Inferior parietal cortex (tissue), 1 donor: ENCODE data around the gene UVRAG.
"Not testable (repeated sequence)": the region's sequence is repeated elsewhere in the genome, so short reads cannot be mapped to it uniquely, and the experiment has no call there.

Experiments used
- DNase-seq: peaks from one replicate; pipeline ENCODE4 v3.0.0-alpha.2; 2016; ENCODE audit errors: extremely low spot score

Gene UVRAG

GRCh38 chr11:76013526-76013925 is 198.5 kb downstream of the UVRAG start:
- DNase-seq, result no peak

- no peak for DNase-seq
These were observed 208.4 kb downstream of the UVRAG start for GRCh38 chr11:76023236-76024068.

- no peak for DNase-seq
These were observed 210.1 kb downstream of the UVRAG start for GRCh38 chr11:76025068-76025467.

DNA sequence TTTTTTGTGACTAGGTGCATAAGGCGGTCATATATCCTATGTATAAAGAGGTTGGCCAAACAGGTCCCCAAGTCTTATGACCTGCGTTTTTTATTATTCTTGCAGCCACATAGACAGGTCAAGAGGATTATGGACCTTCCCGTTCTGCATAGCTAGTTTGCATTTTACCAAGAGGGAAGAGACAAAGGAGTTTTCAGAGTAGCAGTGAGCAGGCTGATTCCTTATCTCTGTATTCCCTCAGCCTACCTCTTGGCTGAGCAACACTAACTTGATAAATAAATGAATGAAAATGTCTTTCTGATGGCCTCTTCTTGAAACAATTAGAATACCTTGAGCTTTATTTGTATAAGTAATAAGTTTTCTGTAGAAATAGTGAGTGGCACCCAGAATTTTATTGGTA is 210.8 kb downstream of the UVRAG start:
- DNase-seq, result no peak

DNA sequence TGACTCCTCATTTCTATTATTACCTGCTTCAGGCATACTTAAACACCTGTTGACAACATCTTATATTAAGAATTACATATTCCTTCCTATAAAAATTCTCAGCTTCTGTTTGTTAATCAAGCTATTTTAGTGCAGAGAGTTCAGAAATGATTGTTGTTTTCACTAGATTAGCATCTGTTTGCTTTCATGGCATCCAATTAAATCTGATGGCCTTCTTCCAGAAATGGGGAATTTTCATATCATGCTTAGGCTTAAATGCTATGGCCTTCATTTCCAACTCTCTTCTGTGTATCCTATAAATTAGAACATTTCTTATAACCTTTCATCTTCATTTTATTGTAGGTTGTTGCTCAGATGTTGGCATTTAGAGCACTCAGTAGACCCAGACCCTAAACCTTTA is 211.3 kb downstream of the UVRAG start:
- no peak for DNase-seq

GRCh38 chr11:76026862-76027261 is 211.9 kb downstream of the UVRAG start:
- DNase-seq, result no peak

DNA sequence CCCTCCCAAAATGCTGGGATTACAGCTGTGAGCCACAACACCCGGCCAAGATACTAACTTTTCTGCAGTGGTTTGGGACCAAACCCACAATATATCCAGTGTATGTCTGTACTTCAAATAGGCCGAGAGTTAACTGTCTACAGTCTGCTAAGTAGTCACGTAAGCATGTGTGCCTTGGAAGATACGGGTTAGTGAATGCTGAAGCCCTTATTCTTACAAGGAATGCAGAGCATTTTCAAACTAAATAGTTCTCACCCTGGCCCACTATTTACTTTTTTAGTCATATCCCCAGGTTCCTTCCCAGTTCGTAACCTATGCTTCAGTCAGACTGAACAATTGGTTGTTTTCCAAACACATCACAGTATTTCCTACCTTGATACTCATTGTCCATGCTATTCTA is 215.3 kb downstream of the UVRAG start:
- no peak for DNase-seq

- no peak for DNase-seq
These were observed 216.1 kb downstream of the UVRAG start for GRCh38 chr11:76030968-76031590.

DNA sequence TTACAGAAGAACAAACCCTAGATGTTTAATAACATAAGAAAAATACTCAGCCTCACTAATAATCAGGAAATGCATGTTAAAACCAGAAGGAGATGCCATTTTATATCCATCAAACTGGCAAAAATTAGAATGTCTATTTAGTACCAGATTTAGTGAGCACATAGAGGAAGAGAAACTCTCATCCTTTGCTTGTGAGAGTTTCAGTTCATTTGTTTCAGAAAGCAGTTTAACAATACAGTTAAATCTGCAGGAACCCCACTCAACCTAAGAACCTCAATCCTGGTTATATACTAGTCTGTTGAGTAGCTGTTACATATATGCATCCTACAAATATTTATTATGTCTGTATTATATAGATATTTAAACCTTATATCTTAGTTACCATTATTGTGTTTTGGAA is 218.7 kb downstream of the UVRAG start:
- no peak for DNase-seq

GRCh38 chr11:76035020-76035419 is 220.0 kb downstream of the UVRAG start:
- DNase-seq, result no peak

DNA sequence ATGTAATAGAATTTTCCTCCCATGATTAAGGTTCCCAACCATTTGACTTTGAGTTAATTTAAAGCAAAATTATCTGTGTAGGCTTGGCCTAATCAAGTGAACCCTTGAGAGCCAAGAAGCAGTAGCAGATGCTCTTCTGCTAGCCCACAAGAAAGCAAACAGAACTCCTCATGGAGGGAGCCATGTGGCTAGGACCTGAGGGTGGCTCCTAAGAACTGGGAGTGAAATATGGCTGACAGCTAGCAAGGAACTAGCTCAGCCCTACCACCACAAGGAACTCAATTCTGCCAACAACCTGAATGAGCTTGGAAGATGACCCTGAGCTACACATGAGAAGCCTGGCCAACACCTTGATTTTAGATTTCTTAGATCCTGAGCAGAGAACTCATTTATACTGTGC is 223.6 kb downstream of the UVRAG start:
- DNase-seq, result no peak

DNA sequence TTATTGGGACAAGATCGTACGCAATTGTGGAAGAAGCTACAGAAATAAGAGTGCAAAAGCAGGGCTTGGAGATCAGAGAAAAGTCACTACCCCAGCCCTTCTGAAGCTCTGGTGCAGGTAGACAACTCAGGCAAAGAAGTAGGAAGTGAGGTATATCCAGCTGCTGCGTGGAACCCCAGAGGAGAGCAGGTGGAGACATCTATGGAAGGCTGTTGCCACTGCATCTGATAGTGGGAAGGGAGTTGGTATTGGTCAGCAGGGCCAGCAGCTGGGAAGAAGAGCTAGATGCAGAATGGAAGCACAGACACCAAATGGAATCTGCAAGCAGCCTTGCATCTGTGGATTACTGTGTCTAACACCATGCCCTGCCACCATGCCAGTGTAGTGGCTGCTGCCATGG is 226.2 kb downstream of the UVRAG start:
- DNase-seq, result no peak

DNA sequence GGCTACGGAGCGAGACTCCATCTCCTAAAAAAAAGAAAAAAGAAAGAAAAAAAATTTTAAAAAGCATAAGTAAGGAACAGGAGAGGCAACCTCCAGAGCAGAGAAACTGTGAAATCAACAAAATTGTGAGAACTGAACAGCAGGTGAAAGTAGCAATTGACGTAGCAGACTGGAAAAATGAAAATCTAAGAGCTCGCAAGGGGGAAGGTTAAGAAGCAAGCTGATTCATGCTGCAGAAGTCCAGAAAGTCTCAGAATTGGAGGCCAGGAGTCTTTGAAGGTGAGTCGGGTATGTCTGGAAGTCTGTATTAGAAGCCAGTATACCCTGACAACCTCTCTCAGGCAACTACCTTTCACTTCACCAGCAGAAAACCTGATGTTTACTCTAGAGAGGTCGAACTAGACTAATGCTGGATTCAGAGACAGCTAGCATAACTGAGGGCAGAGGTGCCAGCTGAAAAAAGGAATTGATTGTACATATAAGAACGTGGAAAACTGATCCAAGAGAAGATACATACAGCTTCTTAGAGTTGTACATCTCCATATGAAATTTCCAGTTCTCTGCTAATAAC is 229.8 kb downstream of the UVRAG start:
- DNase-seq, result no peak

DNA sequence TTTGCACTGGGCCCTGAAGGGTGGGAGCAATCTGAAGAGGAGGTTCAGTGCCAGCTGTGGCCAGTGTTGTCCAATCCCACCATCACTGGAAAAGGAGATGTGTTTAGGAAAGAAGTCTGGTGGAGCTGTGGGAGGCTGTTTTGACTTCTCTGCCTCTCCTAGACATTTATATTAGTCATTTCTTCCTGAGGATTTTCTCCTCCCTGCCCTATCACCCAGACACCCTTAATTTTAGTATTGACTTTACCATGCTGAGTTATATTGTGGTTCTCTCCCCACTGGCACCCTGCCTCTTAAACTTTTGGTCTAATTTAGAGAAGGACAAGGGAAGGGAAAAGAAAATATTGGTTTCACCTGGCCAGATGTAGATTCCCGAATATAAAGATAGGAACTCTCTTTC is 232.2 kb downstream of the UVRAG start:
- no peak for DNase-seq

GRCh38 chr11:76047766-76048165 is 232.8 kb downstream of the UVRAG start:
- DNase-seq, result no peak

- DNase-seq, result no peak
These were observed 233.8 kb downstream of the UVRAG start for GRCh38 chr11:76048763-76049162.

- DNase-seq, result no peak
These were observed 234.5 kb downstream of the UVRAG start for GRCh38 chr11:76049511-76049910.

DNA sequence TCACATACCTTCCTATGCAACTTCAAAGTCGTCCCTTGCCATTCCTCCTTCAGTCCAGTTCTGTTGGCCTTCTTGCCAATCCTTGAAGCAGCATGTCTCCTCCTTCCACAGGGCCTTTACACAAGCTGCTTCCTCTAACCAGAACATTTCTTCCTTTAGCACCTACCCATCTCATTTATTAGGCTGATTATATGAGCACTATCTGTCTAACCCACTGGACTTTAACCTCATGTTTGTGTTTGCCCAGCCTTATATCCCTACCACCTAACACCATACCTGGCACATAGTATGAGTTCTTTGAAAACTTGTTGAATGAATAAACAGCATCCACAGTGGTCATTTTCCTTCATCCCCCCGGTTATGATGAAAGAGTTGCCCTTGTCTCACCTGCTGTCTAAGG is 236.9 kb downstream of the UVRAG start:
- no peak for DNase-seq

DNA sequence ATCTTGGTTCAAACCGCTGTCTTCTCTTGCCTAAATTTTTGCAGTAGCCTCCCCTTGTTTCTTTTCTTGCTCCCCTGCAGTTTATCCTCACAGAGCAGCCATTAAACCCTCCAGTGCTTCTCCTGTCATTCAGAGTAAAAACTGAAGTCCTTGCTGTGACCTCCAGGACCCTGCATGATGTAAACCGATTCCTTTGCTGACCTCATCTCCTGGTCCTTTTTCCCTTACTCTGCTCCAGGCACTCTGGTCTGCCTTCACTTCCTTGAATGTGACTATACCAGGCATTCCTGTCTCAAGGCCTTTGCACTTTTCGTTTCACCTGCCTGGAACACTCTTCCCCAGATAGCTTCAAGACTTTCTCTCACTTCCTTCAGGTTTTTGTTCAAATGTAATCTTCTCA is 239.3 kb downstream of the UVRAG start:
- no peak for DNase-seq

DNA sequence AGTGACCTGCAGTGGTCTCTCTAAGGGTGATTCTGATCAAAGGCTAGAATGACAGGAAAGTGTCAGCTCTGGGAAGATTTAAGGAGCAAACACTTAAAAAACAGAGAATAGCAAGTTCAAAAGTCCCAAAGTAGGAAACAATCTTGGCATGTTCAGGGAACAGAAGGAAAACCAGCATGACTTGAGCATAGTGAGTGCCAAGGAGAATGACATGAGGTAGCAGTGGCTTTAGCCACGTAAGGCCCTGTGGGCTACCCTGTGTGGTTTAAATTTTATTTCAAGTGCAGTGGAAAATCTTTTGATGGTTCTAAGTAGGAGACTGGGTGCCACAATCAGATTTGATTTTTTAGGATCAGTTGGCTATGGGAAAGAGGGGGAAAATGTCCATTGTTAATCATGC is 241.9 kb downstream of the UVRAG start:
- no peak for DNase-seq

DNA sequence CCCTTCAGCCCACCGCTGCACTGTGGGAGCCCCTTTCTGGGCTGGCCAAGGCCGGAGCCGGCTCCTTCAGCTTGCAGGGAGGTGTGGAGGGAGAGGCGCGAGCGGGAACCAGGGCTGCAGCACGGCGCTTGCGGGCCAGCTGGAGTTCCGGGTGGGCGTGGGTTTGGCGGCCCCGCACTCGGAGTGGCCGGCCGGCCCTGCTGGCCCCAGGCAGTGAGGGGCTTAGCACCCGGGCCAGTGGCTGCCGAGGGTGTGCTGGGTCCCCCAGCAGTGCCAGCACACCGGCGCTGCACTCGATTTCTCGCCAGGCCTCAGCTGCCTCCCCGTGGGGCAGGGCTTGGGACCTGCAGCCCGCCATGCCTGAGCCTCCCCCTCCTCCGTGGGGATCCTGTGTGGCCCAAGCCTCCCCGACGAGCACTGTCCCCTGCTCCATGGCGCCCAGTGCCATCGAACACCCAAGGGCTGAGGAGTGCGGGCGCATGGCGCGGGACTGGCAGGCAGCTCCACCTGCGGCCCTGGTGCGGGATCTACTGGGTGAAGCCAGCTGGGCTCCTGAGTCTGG is 245.5 kb downstream of the UVRAG start:
- not testable (repeated sequence) for DNase-seq

GRCh38 chr11:76062733-76063132 is 247.7 kb downstream of the UVRAG start:
- no peak for DNase-seq

DNA sequence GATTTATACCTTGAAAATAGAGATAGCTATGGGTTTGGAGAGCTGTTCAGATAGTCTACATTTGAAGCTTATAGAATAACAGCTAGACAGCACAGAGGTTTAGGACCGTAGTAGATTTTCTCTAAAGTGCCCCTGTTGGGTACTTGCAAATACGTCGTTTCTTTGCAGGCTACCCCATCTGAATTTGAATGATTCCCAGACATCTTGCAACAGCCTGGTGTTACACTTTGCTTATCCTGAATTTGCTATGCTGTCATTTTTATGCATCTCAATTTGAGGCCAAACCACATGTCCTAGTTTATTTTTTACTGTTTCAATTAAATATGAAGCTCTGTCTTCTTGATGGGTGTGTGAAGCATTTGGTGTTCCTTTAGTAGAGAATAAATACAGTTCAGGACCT is 249.2 kb downstream of the UVRAG start:
- DNase-seq, result no peak
